Fibroblast of villous mesenchyme (primary cell): ENCODE data around the gene PNPLA3. TPM values are rescaled to one million over a fixed set of nuclear protein-coding genes. Genes with fewer than 3 reads are reported as not detected.

Experiments
- DNase-seq: peaks from one replicate; pipeline ENCODE4 v3.0.0-alpha.2; 2010; ENCODE audit warnings: low read depth
- H3K4me3 ChIP-seq: 2 replicates; pipeline ENCODE4 v1.5.1; 2011; ENCODE audit warnings: low read depth, mild to moderate bottlenecking, low read length
- CTCF ChIP-seq: IDR thresholded peaks from 2 replicates; pipeline ENCODE4 v1.5.1; 2012; ENCODE audit warnings: low read depth, mild to moderate bottlenecking, low read length; ENCODE audit not compliant: insufficient read depth
- total RNA-seq: library from RNA; depleted of rRNA; stranded (reverse); fragments of >200 nt; gene quantifications from 2 replicates; pipeline ENCODE4 v1.2.3, GENCODE V29; 2012

PNPLA3 gene
- total RNA-seq, 1 donor: 8.2 TPM

DNA sequence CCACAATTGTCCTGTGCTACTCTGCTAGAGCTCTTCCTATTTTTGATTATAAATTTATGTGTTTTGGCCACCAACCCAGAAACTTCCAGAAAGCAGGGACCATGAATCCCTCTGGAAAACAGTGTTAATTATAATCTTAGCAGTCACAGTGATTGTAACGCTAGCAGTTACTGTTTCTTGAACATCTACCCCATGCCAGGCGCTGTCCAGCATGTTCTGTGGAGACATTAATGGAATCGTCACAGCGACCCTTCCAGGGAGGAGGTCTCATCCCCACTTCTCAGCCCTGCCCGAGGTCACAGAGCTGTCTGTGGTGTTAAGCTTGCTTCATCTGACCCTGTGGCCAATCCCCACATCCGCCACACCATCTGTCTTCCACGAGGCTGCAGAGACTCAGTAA lies 17.9 kb upstream of the PNPLA3 start:
- no peak for DNase-seq
- no peak for TF ChIP-seq CTCF
- H3K4me3 ChIP-seq: no peak overlapping the region

- DNase-seq: no peak
- H3K4me3 ChIP-seq: no peak overlapping the region
- TF ChIP-seq CTCF: no peak
Measured at GRCh38 chr22:43909708-43910107, 13.9 kb upstream of the PNPLA3 start.

DNA sequence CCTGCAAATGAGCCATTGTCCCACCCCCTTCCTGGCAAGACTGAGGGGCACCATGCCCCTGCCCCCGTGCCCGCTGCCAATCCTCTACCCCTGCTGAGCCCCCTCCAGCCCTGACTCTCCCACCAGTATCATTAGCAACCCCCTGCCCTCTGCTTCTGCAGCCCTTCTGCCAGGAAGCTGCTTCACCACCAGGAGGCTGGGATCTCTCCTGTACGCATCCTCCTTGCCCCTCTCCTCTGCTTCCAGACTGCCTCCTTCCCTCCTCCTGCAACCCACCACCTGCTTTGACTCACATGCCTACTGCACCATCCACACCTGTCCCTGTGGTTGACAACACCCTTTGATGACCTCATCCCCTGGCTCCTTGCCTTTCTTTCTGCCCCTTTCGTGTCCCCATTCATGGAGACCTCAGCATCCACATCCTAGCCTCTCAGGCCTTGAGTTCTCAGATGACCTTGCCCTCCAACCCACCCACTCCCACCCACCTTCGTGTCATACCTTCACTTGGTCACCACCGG lies 13.4 kb upstream of the PNPLA3 start:
- TF ChIP-seq CTCF: no peak
- no peak overlapping the region for H3K4me3 ChIP-seq
- no peak for DNase-seq

DNA sequence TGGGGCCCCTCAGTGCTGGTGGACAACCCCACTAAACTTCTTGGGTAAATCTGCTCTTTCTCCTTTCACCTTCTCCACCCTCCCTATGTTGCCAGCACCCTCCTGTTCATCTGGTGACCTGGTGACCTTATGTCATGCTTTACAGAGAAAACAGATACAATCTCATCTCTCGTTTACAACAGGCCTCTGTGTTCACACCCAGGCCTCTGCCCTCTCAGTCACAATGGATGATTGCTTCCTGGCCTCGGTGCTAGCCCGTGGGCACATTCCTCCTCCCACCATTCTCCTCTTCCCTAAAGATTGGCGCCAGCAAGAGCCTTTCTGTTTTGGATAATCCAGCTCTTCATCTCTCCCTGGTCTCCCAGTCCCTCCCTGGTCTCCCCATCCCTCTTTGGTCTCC lies 12.3 kb upstream of the PNPLA3 start:
- H3K4me3 ChIP-seq: no peak overlapping the region
- no peak for TF ChIP-seq CTCF
- no peak for DNase-seq

GRCh38 chr22:43917521-43917920 lies 6.1 kb upstream of the PNPLA3 start:
- no peak for DNase-seq
- no peak for TF ChIP-seq CTCF
- H3K4me3 ChIP-seq: no peak overlapping the region

DNA sequence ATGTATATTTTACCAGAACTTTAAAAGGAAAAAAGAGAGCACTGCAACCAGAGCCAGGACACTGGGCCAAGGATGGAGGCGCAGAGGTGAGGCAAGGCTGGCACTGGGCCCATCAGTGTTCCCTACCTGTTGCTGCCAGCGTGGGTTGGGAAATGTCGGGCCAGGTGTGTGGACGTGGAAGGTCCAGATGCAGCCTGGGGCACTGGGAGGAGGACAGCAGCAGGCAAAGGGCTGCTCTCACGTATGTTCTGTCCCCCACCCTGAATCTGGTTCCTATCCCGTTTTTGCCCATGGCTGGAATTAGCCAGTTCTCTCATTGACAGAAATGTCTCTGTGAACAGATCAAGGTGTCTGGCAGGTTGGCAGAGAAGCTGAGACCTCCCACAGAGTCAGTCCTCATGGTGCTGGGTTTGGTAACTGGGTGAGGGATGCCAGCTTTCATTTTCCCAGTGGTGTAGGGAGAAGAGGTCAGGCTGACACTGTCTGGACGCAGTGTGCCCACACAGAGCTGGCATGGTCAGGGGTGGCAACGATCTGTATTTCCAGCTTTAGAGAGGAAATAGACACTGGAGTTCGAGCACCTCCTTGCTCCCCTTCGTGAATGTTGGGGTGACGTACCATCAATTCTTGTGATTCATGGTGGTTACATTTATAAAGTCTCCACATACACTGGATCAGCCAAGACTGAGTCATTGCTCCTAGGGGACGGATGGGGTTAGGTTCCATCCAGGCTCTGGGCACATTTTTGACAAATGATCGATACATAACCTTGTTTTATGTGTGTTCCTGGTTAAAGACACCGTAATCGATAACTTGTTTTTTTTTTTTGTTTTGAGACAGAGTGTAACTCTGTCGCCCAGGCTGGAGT lies 4.3 kb upstream of the PNPLA3 start:
- no peak for DNase-seq
- H3K4me3 ChIP-seq: no peak overlapping the region
- TF ChIP-seq CTCF: no peak
